HepG2 (cell line): ENCODE measurements around the gene CCDC88B. TPM values are rescaled to one million over a fixed set of nuclear protein-coding genes. Genes with fewer than 3 reads are reported as not detected.
A peak's percentile ranks its signal among the peaks of the same experiment; 100 is the strongest.

Experiments used
- ARNT ChIP-seq: fragments of 450-650 bp; IDR thresholded peaks from 2 replicates; pipeline ENCODE4 v1.6.1; 2017
- CREM ChIP-seq, 2 experiments: sonication (generic) in 1 of 2; formaldehyde crosslinking in 1 of 2; IDR thresholded peaks; 2 replicates each; pipeline versions ENCODE4 v1.4.0 to v1.6.1; 2016 to 2020; ENCODE audit warnings: antibody characterized with exemption in 1 of 2, mild to moderate bottlenecking in 1 of 2, missing genetic modification reagents in 1 of 2
- E2F1 ChIP-seq: sonication (generic); formaldehyde crosslinking; IDR thresholded peaks from 2 replicates; pipeline ENCODE4 v1.5.0; 2020; ENCODE audit warnings: missing genetic modification reagents
- MEIS1 ChIP-seq: sonication (generic); formaldehyde crosslinking; IDR thresholded peaks from 2 replicates; pipeline ENCODE4 v1.9.0; 2021; ENCODE audit warnings: mild to moderate bottlenecking, missing genetic modification reagents, moderate library complexity, borderline replicate concordance
- NCOA2 ChIP-seq: sonication (generic); formaldehyde crosslinking; IDR thresholded peaks from 2 replicates; pipeline ENCODE4 v1.8.0; 2022; ENCODE audit warnings: inconsistent platforms
- NFATC3 ChIP-seq: sonication (generic); formaldehyde crosslinking; IDR thresholded peaks from 2 replicates; pipeline ENCODE4 v1.5.1; 2020; ENCODE audit warnings: mild to moderate bottlenecking, missing genetic modification reagents
- ONECUT2 ChIP-seq: sonication (generic); formaldehyde crosslinking; IDR thresholded peaks from 2 replicates; pipeline ENCODE4 v1.4.0; 2020; ENCODE audit warnings: missing genetic modification reagents
- RNF2 ChIP-seq: fragments of 450-650 bp; conservative IDR thresholded peaks from 2 replicates; pipeline ENCODE4 v1.6.1; 2016; ENCODE audit warnings: low read depth
- ZKSCAN1 ChIP-seq: fragments of 150-350 bp; IDR thresholded peaks from 2 replicates; pipeline ENCODE4 v1.6.1; 2014; ENCODE audit warnings: low read length
- ZNF552 ChIP-seq: sonication (generic); formaldehyde crosslinking; IDR thresholded peaks from 2 replicates; pipeline ENCODE4 v1.9.0; 2022; ENCODE audit warnings: missing genetic modification reagents, mild to moderate bottlenecking, borderline replicate concordance
- ZNF713 ChIP-seq: sonication (generic); formaldehyde crosslinking; IDR thresholded peaks from 2 replicates; pipeline ENCODE4 v1.4.0; 2020; ENCODE audit warnings: mild to moderate bottlenecking, missing genetic modification reagents
- ZNF839 ChIP-seq: sonication (generic); formaldehyde crosslinking; IDR thresholded peaks from 2 replicates; pipeline ENCODE4 v1.4.0; 2020; ENCODE audit warnings: missing genetic modification reagents, mild to moderate bottlenecking, borderline replicate concordance
- polyA plus RNA-seq, 8 experiments: library from polyadenylated mRNA; depleted of rRNA in 3 of 8; stranded (reverse) in 7 of 8; unstranded in 1 of 8; fragments of >200 nt; fragmentation: Illumina TruSeq in 4 of 8; extraction: Trizol in 4 of 8; gene quantifications; 2 replicates each; pipeline versions ENCODE4 v1.2.1 to v1.2.3, GENCODE V29; 2011 to 2016; ENCODE audit warnings: low read depth in 4 of 8, missing spikeins in 1 of 8, mixed read lengths in 1 of 8; ENCODE audit not compliant: insufficient read depth in 1 of 8
- total RNA-seq, 5 experiments: library from RNA; depleted of rRNA; stranded (reverse); fragments of >200 nt; fragmentation: Illumina TruSeq; extraction: Trizol; gene quantifications; 2 replicates each; pipeline ENCODE4 v1.2.3, GENCODE V29; 2016; ENCODE audit warnings: low read depth in 1 of 5
- TF ChIP-seq, protein P1 (sequence below): IDR thresholded peaks from 2 replicates; pipeline ENCODE4 v1.4.0; 2020; ENCODE audit warnings: mild to moderate bottlenecking, missing genetic modification reagents
- TF ChIP-seq, protein P2 (sequence below), 2 experiments: fragments of 450-650 bp in 1 of 2; sonication (generic) in 1 of 2; formaldehyde crosslinking in 1 of 2; IDR thresholded peaks; 2 replicates each; pipeline versions ENCODE4 v1.6.1 to v1.8.0; 2016 to 2022; ENCODE audit warnings: antibody characterized with exemption in 1 of 2, mild to moderate bottlenecking in 1 of 2, missing genetic modification reagents in 1 of 2

The CCDC88B gene
- total and polyA plus RNA-seq, 2 of the 13 experiments (the other 11 are each of a cell fraction or from before 2014, with no cell fraction given), result 3.6 to 4.8 TPM

DNA sequence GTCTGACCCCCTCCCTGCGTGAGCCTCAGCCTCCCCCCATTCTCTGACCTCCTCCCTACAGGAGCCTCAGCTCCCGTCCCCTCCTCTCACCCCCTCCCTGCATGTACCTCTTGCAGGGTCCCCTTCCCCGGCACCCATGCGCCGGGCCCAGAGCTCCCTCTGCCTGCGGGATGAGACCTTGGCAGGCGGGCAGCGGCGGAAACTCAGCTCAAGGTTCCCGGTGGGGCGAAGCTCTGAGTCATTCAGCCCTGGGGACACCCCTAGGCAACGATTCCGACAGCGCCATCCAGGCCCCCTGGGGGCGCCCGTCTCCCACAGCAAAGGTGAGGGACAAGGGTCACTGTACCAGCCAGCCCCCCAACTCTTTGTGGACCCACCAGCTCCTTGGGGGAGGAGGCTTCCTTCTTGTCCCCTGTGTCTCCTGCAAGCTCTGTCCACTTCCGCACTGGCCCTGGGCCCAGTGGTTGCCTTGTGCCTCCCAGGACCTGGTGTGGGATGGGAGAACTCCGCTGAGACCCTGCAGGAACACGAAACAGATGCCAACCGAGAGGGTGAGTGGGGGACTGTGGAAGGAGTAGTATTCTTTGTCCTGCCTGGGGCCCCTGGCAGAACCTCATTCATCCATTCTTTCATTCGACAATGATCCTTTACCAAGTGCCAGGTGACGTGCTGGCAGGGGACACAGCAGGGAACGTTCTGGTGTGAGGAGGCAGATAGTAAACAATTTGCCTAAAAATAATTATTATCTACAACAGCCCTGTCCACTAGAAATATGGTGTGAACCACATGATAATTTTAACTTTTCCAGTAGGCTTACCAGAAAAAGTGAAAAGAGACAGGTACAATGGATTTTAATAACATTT, 15.3 kb downstream of the CCDC88B start (continued):
- TF ChIP-seq CREM (IDR thresholded peaks at IDR 0.05), result no peak
- TF ChIP-seq CREM (CRISPR knock-in tag; IDR thresholded peaks at IDR 0.05), result no peak
- no peak for TF ChIP-seq ZNF713 (CRISPR knock-in tag)
- no peak; the same call in 1 of the 2 replicates for TF ChIP-seq MEIS1
- no peak for TF ChIP-seq E2F1
- TF ChIP-seq, protein P1, sequence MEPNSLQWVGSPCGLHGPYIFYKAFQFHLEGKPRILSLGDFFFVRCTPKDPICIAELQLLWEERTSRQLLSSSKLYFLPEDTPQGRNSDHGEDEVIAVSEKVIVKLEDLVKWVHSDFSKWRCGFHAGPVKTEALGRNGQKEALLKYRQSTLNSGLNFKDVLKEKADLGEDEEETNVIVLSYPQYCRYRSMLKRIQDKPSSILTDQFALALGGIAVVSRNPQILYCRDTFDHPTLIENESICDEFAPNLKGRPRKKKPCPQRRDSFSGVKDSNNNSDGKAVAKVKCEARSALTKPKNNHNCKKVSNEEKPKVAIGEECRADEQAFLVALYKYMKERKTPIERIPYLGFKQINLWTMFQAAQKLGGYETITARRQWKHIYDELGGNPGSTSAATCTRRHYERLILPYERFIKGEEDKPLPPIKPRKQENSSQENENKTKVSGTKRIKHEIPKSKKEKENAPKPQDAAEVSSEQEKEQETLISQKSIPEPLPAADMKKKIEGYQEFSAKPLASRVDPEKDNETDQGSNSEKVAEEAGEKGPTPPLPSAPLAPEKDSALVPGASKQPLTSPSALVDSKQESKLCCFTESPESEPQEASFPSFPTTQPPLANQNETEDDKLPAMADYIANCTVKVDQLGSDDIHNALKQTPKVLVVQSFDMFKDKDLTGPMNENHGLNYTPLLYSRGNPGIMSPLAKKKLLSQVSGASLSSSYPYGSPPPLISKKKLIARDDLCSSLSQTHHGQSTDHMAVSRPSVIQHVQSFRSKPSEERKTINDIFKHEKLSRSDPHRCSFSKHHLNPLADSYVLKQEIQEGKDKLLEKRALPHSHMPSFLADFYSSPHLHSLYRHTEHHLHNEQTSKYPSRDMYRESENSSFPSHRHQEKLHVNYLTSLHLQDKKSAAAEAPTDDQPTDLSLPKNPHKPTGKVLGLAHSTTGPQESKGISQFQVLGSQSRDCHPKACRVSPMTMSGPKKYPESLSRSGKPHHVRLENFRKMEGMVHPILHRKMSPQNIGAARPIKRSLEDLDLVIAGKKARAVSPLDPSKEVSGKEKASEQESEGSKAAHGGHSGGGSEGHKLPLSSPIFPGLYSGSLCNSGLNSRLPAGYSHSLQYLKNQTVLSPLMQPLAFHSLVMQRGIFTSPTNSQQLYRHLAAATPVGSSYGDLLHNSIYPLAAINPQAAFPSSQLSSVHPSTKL (CRISPR knock-in tag), result peak; percentile 55
- TF ChIP-seq NFATC3 (CRISPR knock-in tag), result no peak
- no peak for TF ChIP-seq ZNF552 (CRISPR knock-in tag)
- no peak for TF ChIP-seq ZKSCAN1
- TF ChIP-seq ZNF839 (CRISPR knock-in tag), result no peak
- TF ChIP-seq RNF2, result 0 out of 2 replicates have a peak, but pooled peaks have one; percentile 24
- no peak for TF ChIP-seq ONECUT2
- TF ChIP-seq ARNT, result no peak
- peak; percentile 34; the same call in 1 of the 2 replicates for TF ChIP-seq NCOA2 (CRISPR knock-in tag)
- TF ChIP-seq, protein P2, sequence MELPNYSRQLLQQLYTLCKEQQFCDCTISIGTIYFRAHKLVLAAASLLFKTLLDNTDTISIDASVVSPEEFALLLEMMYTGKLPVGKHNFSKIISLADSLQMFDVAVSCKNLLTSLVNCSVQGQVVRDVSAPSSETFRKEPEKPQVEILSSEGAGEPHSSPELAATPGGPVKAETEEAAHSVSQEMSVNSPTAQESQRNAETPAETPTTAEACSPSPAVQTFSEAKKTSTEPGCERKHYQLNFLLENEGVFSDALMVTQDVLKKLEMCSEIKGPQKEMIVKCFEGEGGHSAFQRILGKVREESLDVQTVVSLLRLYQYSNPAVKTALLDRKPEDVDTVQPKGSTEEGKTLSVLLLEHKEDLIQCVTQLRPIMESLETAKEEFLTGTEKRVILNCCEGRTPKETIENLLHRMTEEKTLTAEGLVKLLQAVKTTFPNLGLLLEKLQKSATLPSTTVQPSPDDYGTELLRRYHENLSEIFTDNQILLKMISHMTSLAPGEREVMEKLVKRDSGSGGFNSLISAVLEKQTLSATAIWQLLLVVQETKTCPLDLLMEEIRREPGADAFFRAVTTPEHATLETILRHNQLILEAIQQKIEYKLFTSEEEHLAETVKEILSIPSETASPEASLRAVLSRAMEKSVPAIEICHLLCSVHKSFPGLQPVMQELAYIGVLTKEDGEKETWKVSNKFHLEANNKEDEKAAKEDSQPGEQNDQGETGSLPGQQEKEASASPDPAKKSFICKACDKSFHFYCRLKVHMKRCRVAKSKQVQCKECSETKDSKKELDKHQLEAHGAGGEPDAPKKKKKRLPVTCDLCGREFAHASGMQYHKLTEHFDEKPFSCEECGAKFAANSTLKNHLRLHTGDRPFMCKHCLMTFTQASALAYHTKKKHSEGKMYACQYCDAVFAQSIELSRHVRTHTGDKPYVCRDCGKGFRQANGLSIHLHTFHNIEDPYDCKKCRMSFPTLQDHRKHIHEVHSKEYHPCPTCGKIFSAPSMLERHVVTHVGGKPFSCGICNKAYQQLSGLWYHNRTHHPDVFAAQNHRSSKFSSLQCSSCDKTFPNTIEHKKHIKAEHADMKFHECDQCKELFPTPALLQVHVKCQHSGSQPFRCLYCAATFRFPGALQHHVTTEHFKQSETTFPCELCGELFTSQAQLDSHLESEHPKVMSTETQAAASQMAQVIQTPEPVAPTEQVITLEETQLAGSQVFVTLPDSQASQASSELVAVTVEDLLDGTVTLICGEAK (IDR thresholded peaks at IDR 0.05), result no peak
- TF ChIP-seq, protein P2 (CRISPR knock-in tag; IDR thresholded peaks at IDR 0.05), result peak; percentile 47; the same call in 1 of the 2 replicates
